SK-N-SH treated with all-trans-retinoic acid at 6 μM for 48 hours (cell line): ENCODE results near the gene THY1.

ENCODE experiments used
- BACH2 ChIP-seq: fragments of 250-450 bp; sonication (Bioruptor Pico); IDR thresholded peaks from 2 replicates; pipeline ENCODE4 v1.9.0; 2021; ENCODE audit warnings: mild to moderate bottlenecking, borderline replicate concordance
- CREB5 ChIP-seq: fragments of 250-450 bp; sonication (Bioruptor Pico); IDR thresholded peaks from 2 replicates; pipeline ENCODE4 v1.5.1; 2020; ENCODE audit warnings: low read depth, mild to moderate bottlenecking, moderate library complexity
- PATZ1 ChIP-seq: fragments of 250-450 bp; sonication (Bioruptor Pico); IDR thresholded peaks from 2 replicates; pipeline ENCODE4 v1.8.0; 2020; ENCODE audit warnings: mild to moderate bottlenecking, moderate library complexity, borderline replicate concordance
- POU6F1 ChIP-seq: fragments of 250-450 bp; sonication (Bioruptor Pico); IDR thresholded peaks from 2 replicates; pipeline ENCODE4 v1.8.0; 2021; ENCODE audit warnings: low read depth, mild to moderate bottlenecking, moderate library complexity, borderline replicate concordance
- PPARA ChIP-seq: fragments of 250-450 bp; sonication (Bioruptor Pico); IDR thresholded peaks from 2 replicates; pipeline ENCODE4 v1.5.0; 2020; ENCODE audit warnings: mild to moderate bottlenecking, borderline replicate concordance
- RARB ChIP-seq: fragments of 250-450 bp; sonication (Bioruptor Pico); IDR thresholded peaks from 2 replicates; pipeline ENCODE4 v1.8.0; 2021; ENCODE audit warnings: mild to moderate bottlenecking, moderate library complexity
- TCF4 ChIP-seq: fragments of 250-450 bp; sonication (Bioruptor Pico); IDR thresholded peaks from 2 replicates; pipeline ENCODE4 v1.8.0; 2021; ENCODE audit warnings: mild to moderate bottlenecking, moderate library complexity, borderline replicate concordance
- ZC3H10 ChIP-seq: fragments of 250-450 bp; sonication (Bioruptor Pico); IDR thresholded peaks from 2 replicates; pipeline ENCODE4 v1.5.1; 2021; ENCODE audit warnings: mild to moderate bottlenecking, moderate library complexity
- ZFP3 ChIP-seq: fragments of 250-450 bp; sonication (Bioruptor Pico); IDR thresholded peaks from 2 replicates; pipeline ENCODE4 v1.5.0; 2020; ENCODE audit warnings: mild to moderate bottlenecking, moderate library complexity
- ZFP30 ChIP-seq: fragments of 450-650 bp; formaldehyde crosslinking; IDR thresholded peaks from 2 replicates; pipeline ENCODE4 v1.5.0; 2022; ENCODE audit warnings: mild to moderate bottlenecking, moderate library complexity
- ZNF565 ChIP-seq: fragments of 450-650 bp; formaldehyde crosslinking; conservative IDR thresholded peaks from 2 replicates; pipeline ENCODE4 v1.5.0; 2020; ENCODE audit warnings: low read depth, mild to moderate bottlenecking, moderate library complexity
- ZNF70 ChIP-seq: fragments of 450-650 bp; formaldehyde crosslinking; IDR thresholded peaks from 2 replicates; pipeline ENCODE4 v1.5.0; 2020; ENCODE audit warnings: mild to moderate bottlenecking, moderate library complexity
- ZNF8 ChIP-seq: fragments of 450-650 bp; formaldehyde crosslinking; IDR thresholded peaks from 2 replicates; pipeline ENCODE4 v1.5.0; 2020; ENCODE audit warnings: mild to moderate bottlenecking, moderate library complexity

GRCh38 chr11:119449498-119449897 lies 26.5 kb upstream of the THY1 start:
- TF ChIP-seq ZNF8: no peak
- no peak for TF ChIP-seq PATZ1 (CRISPR knock-in tag)
- TF ChIP-seq ZFP30 (CRISPR knock-in tag): no peak
- no peak for TF ChIP-seq ZFP3 (CRISPR knock-in tag)
- TF ChIP-seq TCF4 (CRISPR knock-in tag): no peak
- TF ChIP-seq CREB5 (CRISPR knock-in tag): no peak
- TF ChIP-seq PPARA (CRISPR knock-in tag): no peak
- TF ChIP-seq ZNF70: no peak
- TF ChIP-seq RARB: no peak
- no peak for TF ChIP-seq ZC3H10
- no peak for TF ChIP-seq ZNF565 (CRISPR knock-in tag)
- TF ChIP-seq POU6F1: no peak
- no peak for TF ChIP-seq BACH2 (CRISPR knock-in tag)
